ENCODE results near the gene RNF157.

DNA sequence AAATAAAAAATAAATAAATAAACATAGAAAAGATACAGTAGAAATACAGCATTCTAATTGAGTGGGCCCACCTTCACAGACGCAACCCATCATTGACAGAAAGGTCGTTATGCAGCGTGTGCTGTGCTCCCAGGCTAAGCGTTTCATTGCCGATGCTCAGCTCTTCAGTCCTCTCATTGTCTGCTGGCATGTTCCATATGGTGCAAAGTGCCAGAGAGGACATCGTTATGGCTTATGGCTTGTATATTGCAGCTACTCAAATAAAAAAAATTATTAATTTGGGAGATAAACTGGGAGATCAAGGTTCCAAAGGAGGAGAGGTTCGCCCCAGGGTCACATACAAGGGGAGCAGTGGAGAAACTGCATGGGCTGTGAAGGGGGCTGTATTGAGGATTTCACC is 13.5 kb upstream of the RNF157 start:
- TF ChIP-seq POLR2A (IDR thresholded peaks at IDR 0.05; ENCODE audit: low read length) (no peak), GATA1 (IDR thresholded peaks at IDR 0.05; ENCODE audit: low read depth, low read length) (no peak)
